Neural progenitor cell (in vitro differentiated cells): ENCODE data around the gene TMEFF2.

Experiments
- EZH2 ChIP-seq: fragments of 200-600 bp; sonication (generic); IDR thresholded peaks from 2 replicates; pipeline ENCODE4 v1.6.1; 2017; ENCODE audit warnings: antibody characterized with exemption, mild to moderate bottlenecking, moderate library complexity
- EZH2phosphoT487 ChIP-seq: fragments of 200-600 bp; sonication (generic); IDR thresholded peaks from 2 replicates; pipeline ENCODE4 v1.6.1; 2017; ENCODE audit warnings: antibody characterized with exemption
- TF ChIP-seq, protein P1 (sequence below): fragments of 200-600 bp; sonication (generic); IDR thresholded peaks from 2 replicates; pipeline ENCODE4 v1.5.1; 2017; ENCODE audit warnings: antibody characterized with exemption, mild to moderate bottlenecking

- TF ChIP-seq, protein P1, sequence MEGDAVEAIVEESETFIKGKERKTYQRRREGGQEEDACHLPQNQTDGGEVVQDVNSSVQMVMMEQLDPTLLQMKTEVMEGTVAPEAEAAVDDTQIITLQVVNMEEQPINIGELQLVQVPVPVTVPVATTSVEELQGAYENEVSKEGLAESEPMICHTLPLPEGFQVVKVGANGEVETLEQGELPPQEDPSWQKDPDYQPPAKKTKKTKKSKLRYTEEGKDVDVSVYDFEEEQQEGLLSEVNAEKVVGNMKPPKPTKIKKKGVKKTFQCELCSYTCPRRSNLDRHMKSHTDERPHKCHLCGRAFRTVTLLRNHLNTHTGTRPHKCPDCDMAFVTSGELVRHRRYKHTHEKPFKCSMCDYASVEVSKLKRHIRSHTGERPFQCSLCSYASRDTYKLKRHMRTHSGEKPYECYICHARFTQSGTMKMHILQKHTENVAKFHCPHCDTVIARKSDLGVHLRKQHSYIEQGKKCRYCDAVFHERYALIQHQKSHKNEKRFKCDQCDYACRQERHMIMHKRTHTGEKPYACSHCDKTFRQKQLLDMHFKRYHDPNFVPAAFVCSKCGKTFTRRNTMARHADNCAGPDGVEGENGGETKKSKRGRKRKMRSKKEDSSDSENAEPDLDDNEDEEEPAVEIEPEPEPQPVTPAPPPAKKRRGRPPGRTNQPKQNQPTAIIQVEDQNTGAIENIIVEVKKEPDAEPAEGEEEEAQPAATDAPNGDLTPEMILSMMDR, result no peak
- no peak for TF ChIP-seq EZH2phosphoT487
- no peak for TF ChIP-seq EZH2
Measured at GRCh38 chr2:192150166-192150565, 44.6 kb downstream of the TMEFF2 start.
